GM12878 (cell line): Measurements from ENCODE around the gene PHF20. TPM values are rescaled to one million over a fixed set of nuclear protein-coding genes. Genes with fewer than 3 reads are reported as not detected.

Source experiments
- ATAC-seq: fragments of 200-7000 bp; cut with Tn5 transposase; 3 replicates; pipeline ENCODE4 v1.9.1; 2020; ENCODE audit warnings: mild to moderate bottlenecking, moderate library complexity
- BruUV-seq: library from RNA; stranded (reverse); fragments of 400-500 nt; replicated peaks from 2 replicates; lab custom pipeline; 2021; lab: Mats Ljungman, UMichigan
- CTCF ChIA-PET: fragments of 300-600 bp; sonication (Branson Sonifier 250); formaldehyde crosslinking; extraction: SDS; loops from one replicate; lab custom pipeline; 2021; ENCODE audit warnings: inconsistent platforms; lab: Yijun Ruan, JAX
- POLR2A ChIA-PET: fragments of 350-600 bp; formaldehyde crosslinking; extraction: SDS; loops from one replicate; lab custom pipeline; 2021; ENCODE audit warnings: inconsistent platforms; lab: Charles Lee
- RAD21 ChIA-PET: fragments of 300-600 bp; sonication (Branson Sonifier 250); formaldehyde crosslinking; loops from one replicate; lab custom pipeline; 2023; ENCODE audit warnings: antibody characterized with exemption; ENCODE audit not compliant: unreplicated experiment; lab: Charles Lee
- SMC1A ChIA-PET: fragments of 300-600 bp; sonication (Branson Sonifier 250); formaldehyde crosslinking; loops from one replicate; lab custom pipeline; 2023; ENCODE audit not compliant: unreplicated experiment, uncharacterized antibody; lab: Charles Lee
- DNase-seq: peaks from one replicate; pipeline ENCODE4 v3.0.0-alpha.2; 2011; ENCODE audit warnings: low read depth, low spot score
- FAIRE-seq: peaks from 3 replicates; lab custom pipeline; 2011; peaks lifted over from hg19 to GRCh38; lab: Jason Lieb, UNC
- H2AFZ ChIP-seq: 2 replicates; pipeline ENCODE4 v1.6.0; 2011; ENCODE audit warnings: low read depth, low read length, control low read depth; ENCODE audit not compliant: control insufficient read depth
- H3K27ac ChIP-seq: 2 replicates; pipeline ENCODE4 v1.5.1; 2011; ENCODE audit warnings: control low read depth; ENCODE audit not compliant: control insufficient read depth, insufficient read depth
- H3K27me3 ChIP-seq, 2 experiments: replicated peaks in 1 of 2; 2 replicates each; pipeline versions ENCODE4 v1.6.0 to v1.6.1; 2011; ENCODE audit warnings: low read length in 1 of 2; ENCODE audit not compliant: control insufficient read depth in 2 of 2, insufficient read depth in 2 of 2
- H3K36me3 ChIP-seq, 2 experiments: 2 replicates each; pipeline ENCODE4 v1.5.1; 2011; ENCODE audit warnings: low read length in 1 of 2; ENCODE audit not compliant: control insufficient read depth in 2 of 2, insufficient read depth in 2 of 2
- H3K4me1 ChIP-seq: 2 replicates; pipeline ENCODE4 v1.6.1; 2011; ENCODE audit warnings: mild to moderate bottlenecking, low read length, moderate library complexity, mixed read lengths; ENCODE audit not compliant: control insufficient read depth, insufficient read depth
- H3K4me2 ChIP-seq: 2 replicates; pipeline ENCODE4 v1.6.0; 2011; ENCODE audit warnings: control low read depth; ENCODE audit not compliant: control insufficient read depth, insufficient read depth
- H3K4me3 ChIP-seq: fragments of 200-600 bp; sonication (generic); 2 replicates; pipeline ENCODE4 v1.5.1; 2016
- H3K79me2 ChIP-seq: 2 replicates; pipeline ENCODE4 v1.6.0; 2011; ENCODE audit warnings: low read length; ENCODE audit not compliant: control insufficient read depth, insufficient read depth
- H3K9ac ChIP-seq: 2 replicates; pipeline ENCODE4 v1.8.0; 2011; ENCODE audit warnings: low read length, control low read depth, mixed read lengths; ENCODE audit not compliant: control insufficient read depth, insufficient read depth
- H3K9me3 ChIP-seq: replicated peaks from 3 replicates; pipeline ENCODE4 v1.5.1; 2011; ENCODE audit warnings: mild to moderate bottlenecking, low read length; ENCODE audit not compliant: control insufficient read depth, insufficient read depth
- H4K20me1 ChIP-seq: 2 replicates; pipeline ENCODE4 v1.6.0; 2011; ENCODE audit not compliant: control insufficient read depth, insufficient read depth
- ATF7 ChIP-seq: fragments of 450-650 bp; IDR thresholded peaks from 2 replicates; pipeline ENCODE4 v1.6.1; 2016; ENCODE audit warnings: low read depth, mild to moderate bottlenecking
- CBFB ChIP-seq: IDR thresholded peaks from 2 replicates; pipeline ENCODE4 v1.6.1; 2016; ENCODE audit warnings: antibody characterized with exemption, low read depth
- CHD4 ChIP-seq: fragments of 200-600 bp; sonication (generic); IDR thresholded peaks from 2 replicates; pipeline ENCODE4 v1.6.1; 2016; ENCODE audit warnings: mild to moderate bottlenecking
- CREM ChIP-seq: IDR thresholded peaks from 2 replicates; pipeline ENCODE4 v1.6.1; 2014; ENCODE audit warnings: antibody characterized with exemption, low read depth
- DPF2 ChIP-seq: fragments of 450-650 bp; IDR thresholded peaks from 2 replicates; pipeline ENCODE4 v1.6.1; 2017; ENCODE audit warnings: mild to moderate bottlenecking
- EED ChIP-seq: sonication (generic); IDR thresholded peaks from 2 replicates; pipeline ENCODE4 v1.6.1; 2016; ENCODE audit warnings: antibody characterized with exemption, low read depth
- GATAD2B ChIP-seq: fragments of 450-650 bp; conservative IDR thresholded peaks from 2 replicates; pipeline ENCODE4 v1.6.1; 2017; ENCODE audit warnings: low read depth, mild to moderate bottlenecking, moderate library complexity
- IKZF1 ChIP-seq: fragments of 450-650 bp; conservative IDR thresholded peaks from 2 replicates; pipeline ENCODE4 v1.6.1; 2017; ENCODE audit warnings: antibody characterized with exemption, mild to moderate bottlenecking
- IKZF2 ChIP-seq, 2 experiments: fragments of 450-650 bp; IDR thresholded peaks; 2 replicates each; pipeline ENCODE4 v1.6.1; 2017; ENCODE audit warnings: mild to moderate bottlenecking in 2 of 2, moderate library complexity in 2 of 2
- IRF4 ChIP-seq: IDR thresholded peaks from 2 replicates; pipeline ENCODE4 v1.6.1; 2011; ENCODE audit warnings: low read depth, low read length
- MTA2 ChIP-seq: fragments of 450-650 bp; IDR thresholded peaks from 2 replicates; pipeline ENCODE4 v1.6.1; 2016; ENCODE audit warnings: low read depth, mild to moderate bottlenecking, moderate library complexity
- POLR2A ChIP-seq: IDR thresholded peaks from 2 replicates; pipeline ENCODE4 v1.6.1; 2011; ENCODE audit warnings: low read depth, mild to moderate bottlenecking, low read length
- RAD21 ChIP-seq: IDR thresholded peaks from 2 replicates; pipeline ENCODE4 v1.6.1; 2011; ENCODE audit warnings: mild to moderate bottlenecking, low read depth, low read length, moderate library complexity; ENCODE audit not compliant: insufficient read depth
- RUNX3 ChIP-seq: IDR thresholded peaks from 2 replicates; pipeline ENCODE4 v1.6.1; 2012; ENCODE audit warnings: low read length, inconsistent platforms
- SMARCA5 ChIP-seq: fragments of 450-650 bp; IDR thresholded peaks from 2 replicates; pipeline ENCODE4 v1.6.1; 2017; ENCODE audit warnings: mild to moderate bottlenecking
- SP1 ChIP-seq: IDR thresholded peaks from one replicate; pipeline ENCODE4 v1.6.1; 2011; ENCODE audit warnings: low read depth, low read length
- SPI1 ChIP-seq: IDR thresholded peaks from 2 replicates; pipeline ENCODE4 v1.6.1; 2011; ENCODE audit warnings: low read depth, mild to moderate bottlenecking, low read length, moderate library complexity, borderline replicate concordance; ENCODE audit not compliant: insufficient read depth
- YY1 ChIP-seq: IDR thresholded peaks from 2 replicates; pipeline ENCODE4 v1.6.1; 2011; ENCODE audit warnings: low read depth, mild to moderate bottlenecking, low read length
- WGBS: methylation state at CpG from one replicate; pipeline ENCODE4 v1.1.6; 2016; ENCODE audit warnings: low lambda C conversion rate; ENCODE audit not compliant: insufficient replicate concordance, insufficient coverage; ENCODE audit errors: missing lambda C conversion rate; 5-methylcytosine and 5-hydroxymethylcytosine counted together
- in situ Hi-C: fragments of 300-500 bp; cut with MboI; formaldehyde crosslinking; loops from 9 replicates; pipeline ENCODE4 v1.14.3; 2018; ENCODE audit warnings: mixed read lengths
- intact Hi-C: fragments of 100-400 bp; cut with micrococcal nuclease; formaldehyde crosslinking; loops from one replicate; pipeline ENCODE4 v1.14.2; 2022; ENCODE audit not compliant: unreplicated experiment
- polyA plus RNA-seq, 11 experiments: library from polyadenylated mRNA; depleted of rRNA in 4 of 11; unstranded in 6 of 11; stranded (reverse) in 5 of 11; fragments of >200 nt; fragmentation: Nextera tagmentation in 4 of 11; fragmentation: Illumina TruSeq in 1 of 11; extraction: Ambion mirVana in 4 of 11; extraction: Trizol in 1 of 11; gene quantifications; 1 replicate in 1 of 11; 2 replicates in 10 of 11; pipeline versions ENCODE4 v1.2.1 to v1.2.3, GENCODE V29; 2011 to 2016; ENCODE audit warnings: inconsistent platforms in 2 of 11, missing spikeins in 2 of 11, low read depth in 1 of 11
- total RNA-seq, 4 experiments: library from RNA; depleted of rRNA in 3 of 4; stranded (reverse); fragments of >200 nt in 3 of 4; fragmentation: Illumina TruSeq in 1 of 4; extraction: Trizol in 1 of 4; gene quantifications; 2 replicates each; pipeline versions ENCODE4 v1.2.1 to v1.2.3, GENCODE V29; 2013 to 2021
- TF ChIP-seq, protein P1 (sequence below), 3 experiments: IDR thresholded peaks in 2 of 3; conservative IDR thresholded peaks in 1 of 3; 2 replicates each; pipeline ENCODE4 v1.5.1; 2011; ENCODE audit warnings: low read depth in 3 of 3, low read length in 3 of 3, mild to moderate bottlenecking in 3 of 3, control low read depth in 2 of 3, moderate library complexity in 2 of 3, inconsistent platforms in 1 of 3, mixed read lengths in 1 of 3; ENCODE audit not compliant: control insufficient read depth in 2 of 3, insufficient read depth in 1 of 3; ENCODE audit errors: extremely low read depth in 1 of 3
- TF ChIP-seq, protein P2 (sequence below): fragments of 450-650 bp; IDR thresholded peaks from 2 replicates; pipeline ENCODE4 v1.6.1; 2016; ENCODE audit warnings: mild to moderate bottlenecking
- TF ChIP-seq, protein P3 (sequence below): fragments of 450-650 bp; IDR thresholded peaks from 2 replicates; pipeline ENCODE4 v1.6.1; 2017; ENCODE audit warnings: mild to moderate bottlenecking

The PHF20 gene
- total and polyA plus RNA-seq, 10 of the 15 experiments (the other 5 are each of a cell fraction or from before 2014, with no cell fraction given) = 31.6 to 91.2 (median 46.8) TPM

DNA sequence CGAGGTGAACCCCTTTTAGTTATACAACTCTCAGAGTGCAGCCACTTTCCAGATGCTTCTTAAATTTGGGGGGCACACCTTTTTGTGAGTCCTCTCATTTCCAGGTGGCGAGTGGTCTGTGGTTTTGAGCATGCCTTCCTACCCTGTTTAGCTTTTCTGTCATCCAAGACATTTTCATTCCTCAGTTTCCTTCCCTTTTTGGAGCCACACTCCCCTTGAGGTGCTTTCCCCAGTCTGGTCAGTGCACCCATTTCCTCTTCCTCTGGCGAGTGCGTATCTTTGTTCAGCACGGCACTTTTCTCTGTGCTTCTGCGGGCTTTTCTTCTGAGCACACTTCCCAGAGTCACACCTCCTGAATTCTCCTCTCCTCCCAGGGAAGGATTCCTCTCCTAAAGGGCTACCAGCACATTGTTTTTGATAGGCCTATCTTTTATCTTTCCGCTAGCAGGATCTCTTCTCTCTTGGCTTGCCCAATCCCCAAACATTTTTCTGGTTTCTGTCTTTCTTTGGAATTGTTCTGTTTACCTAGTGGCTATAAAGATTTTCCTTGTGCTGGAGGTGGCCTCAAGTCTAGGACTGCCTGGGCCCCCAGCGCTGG lies 1.4 kb downstream of the PHF20 start:
- DNase-seq = peak; percentile 36
- H4K20me1 ChIP-seq = no peaks in the 10 kb centered on the region
- CTCF ChIA-PET = interaction anchor here (0.5 to 6.4 kb wide), 2 partner anchors 31 to 209 kb away, joined by 3 to 69 read pairs; partner anchors contain the start of gene RBM39
- FAIRE-seq = peak; percentile 91
- 6% methylated on average over 8 of the region's 8 CpGs for WGBS
- no peaks in the 10 kb centered on the region for H3K27me3 ChIP-seq
- ATAC-seq = peak; percentile 67
- peak overlapping the region; percentile 91 for H3K4me2 ChIP-seq
- no peaks in the 10 kb centered on the region for H3K9me3 ChIP-seq
- H3K27ac ChIP-seq = peak overlapping the region; percentile 79
- POLR2A ChIA-PET = interaction anchor here (0.6 to 11.5 kb wide), 5 partner anchors 31 to 283 kb away, joined by 3 to 214 read pairs (median 5); partner anchors contain the start of gene RBM39
- peak overlapping the region; percentile 89 for H3K9ac ChIP-seq
- BruUV-seq = no TSS peak
- SMC1A ChIA-PET = interaction anchor here (8.7 kb wide), 1 partner anchor 29 kb away, joined by 151 read pairs; the partner anchor contains the start of gene RBM39
- H3K4me1 ChIP-seq = peaks cover 19% of the 10 kb centered on the region
- intact Hi-C loops = no loop called here
- in situ Hi-C loops = no loop called here
- H3K79me2 ChIP-seq = peaks cover 55% of the 10 kb centered on the region
- H3K4me3 ChIP-seq = peak overlapping the region; percentile 92
- RAD21 ChIA-PET = interaction anchor here (7.3 kb wide), 1 partner anchor 30 kb away, joined by 157 read pairs; the partner anchor contains the start of gene RBM39
- no peak overlapping the region; the same call in 1 of the 2 replicates for H2AFZ ChIP-seq
- peaks cover 0 to 9% of the 10 kb centered on the region in 2 experiments; a peak in 2 of 4 replicates for H3K36me3 ChIP-seq
- TF ChIP-seq DPF2 (peak; percentile 50; the same call in 1 of the 2 replicates), EED (peak; percentile 92), YY1 (0 out of 2 replicates have a peak, but pooled peaks have one; percentile 12), IKZF2 (IDR thresholded peaks at IDR 0.05) (peak; percentile 84 to 89), CREM (peak; percentile 39; the same call in 1 of the 2 replicates), MTA2 (peak; percentile 45; the same call in 1 of the 2 replicates), IKZF1 (peak; percentile 88), CHD4 (no peak), RAD21 (0 out of 2 replicates have a peak, but pooled peaks have one; percentile 7), CBFB (no peak), SPI1 (peak; percentile 87; the same call in 1 of the 2 replicates), RUNX3 (peak; percentile 83), IRF4 (peak; percentile 24; the same call in 1 of the 2 replicates), SP1 (no peak), SMARCA5 (no peak), POLR2A (peak; percentile 64), GATAD2B (no peak), ATF7 (peak; percentile 34; the same call in 1 of the 2 replicates)
- TF ChIP-seq, protein P1, sequence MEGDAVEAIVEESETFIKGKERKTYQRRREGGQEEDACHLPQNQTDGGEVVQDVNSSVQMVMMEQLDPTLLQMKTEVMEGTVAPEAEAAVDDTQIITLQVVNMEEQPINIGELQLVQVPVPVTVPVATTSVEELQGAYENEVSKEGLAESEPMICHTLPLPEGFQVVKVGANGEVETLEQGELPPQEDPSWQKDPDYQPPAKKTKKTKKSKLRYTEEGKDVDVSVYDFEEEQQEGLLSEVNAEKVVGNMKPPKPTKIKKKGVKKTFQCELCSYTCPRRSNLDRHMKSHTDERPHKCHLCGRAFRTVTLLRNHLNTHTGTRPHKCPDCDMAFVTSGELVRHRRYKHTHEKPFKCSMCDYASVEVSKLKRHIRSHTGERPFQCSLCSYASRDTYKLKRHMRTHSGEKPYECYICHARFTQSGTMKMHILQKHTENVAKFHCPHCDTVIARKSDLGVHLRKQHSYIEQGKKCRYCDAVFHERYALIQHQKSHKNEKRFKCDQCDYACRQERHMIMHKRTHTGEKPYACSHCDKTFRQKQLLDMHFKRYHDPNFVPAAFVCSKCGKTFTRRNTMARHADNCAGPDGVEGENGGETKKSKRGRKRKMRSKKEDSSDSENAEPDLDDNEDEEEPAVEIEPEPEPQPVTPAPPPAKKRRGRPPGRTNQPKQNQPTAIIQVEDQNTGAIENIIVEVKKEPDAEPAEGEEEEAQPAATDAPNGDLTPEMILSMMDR (IDR thresholded peaks at IDR 0.05 in 2 of 3, conservative IDR thresholded peaks at IDR 0.05 in 1 of 3; ENCODE audit: control insufficient read depth in 2 of 3, extremely low read depth in 1 of 3, insufficient read depth in 1 of 3, low read depth in 3 of 3, low read length in 3 of 3) = no peak
- TF ChIP-seq, protein P2, sequence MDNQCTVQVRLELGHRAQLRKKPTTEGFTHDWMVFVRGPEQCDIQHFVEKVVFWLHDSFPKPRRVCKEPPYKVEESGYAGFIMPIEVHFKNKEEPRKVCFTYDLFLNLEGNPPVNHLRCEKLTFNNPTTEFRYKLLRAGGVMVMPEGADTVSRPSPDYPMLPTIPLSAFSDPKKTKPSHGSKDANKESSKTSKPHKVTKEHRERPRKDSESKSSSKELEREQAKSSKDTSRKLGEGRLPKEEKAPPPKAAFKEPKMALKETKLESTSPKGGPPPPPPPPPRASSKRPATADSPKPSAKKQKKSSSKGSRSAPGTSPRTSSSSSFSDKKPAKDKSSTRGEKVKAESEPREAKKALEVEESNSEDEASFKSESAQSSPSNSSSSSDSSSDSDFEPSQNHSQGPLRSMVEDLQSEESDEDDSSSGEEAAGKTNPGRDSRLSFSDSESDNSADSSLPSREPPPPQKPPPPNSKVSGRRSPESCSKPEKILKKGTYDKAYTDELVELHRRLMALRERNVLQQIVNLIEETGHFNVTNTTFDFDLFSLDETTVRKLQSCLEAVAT = no peak; the same call in 1 of the 2 replicates
- TF ChIP-seq, protein P3, sequence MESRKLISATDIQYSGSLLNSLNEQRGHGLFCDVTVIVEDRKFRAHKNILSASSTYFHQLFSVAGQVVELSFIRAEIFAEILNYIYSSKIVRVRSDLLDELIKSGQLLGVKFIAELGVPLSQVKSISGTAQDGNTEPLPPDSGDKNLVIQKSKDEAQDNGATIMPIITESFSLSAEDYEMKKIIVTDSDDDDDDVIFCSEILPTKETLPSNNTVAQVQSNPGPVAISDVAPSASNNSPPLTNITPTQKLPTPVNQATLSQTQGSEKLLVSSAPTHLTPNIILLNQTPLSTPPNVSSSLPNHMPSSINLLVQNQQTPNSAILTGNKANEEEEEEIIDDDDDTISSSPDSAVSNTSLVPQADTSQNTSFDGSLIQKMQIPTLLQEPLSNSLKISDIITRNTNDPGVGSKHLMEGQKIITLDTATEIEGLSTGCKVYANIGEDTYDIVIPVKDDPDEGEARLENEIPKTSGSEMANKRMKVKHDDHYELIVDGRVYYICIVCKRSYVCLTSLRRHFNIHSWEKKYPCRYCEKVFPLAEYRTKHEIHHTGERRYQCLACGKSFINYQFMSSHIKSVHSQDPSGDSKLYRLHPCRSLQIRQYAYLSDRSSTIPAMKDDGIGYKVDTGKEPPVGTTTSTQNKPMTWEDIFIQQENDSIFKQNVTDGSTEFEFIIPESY = no peak
